Caco-2 (cell line): ENCODE results near the gene CRYBG1. TPM values are rescaled to one million over a fixed set of nuclear protein-coding genes. Genes with fewer than 3 reads are reported as not detected.

ENCODE experiments used
- BruUV-seq: library from RNA; stranded (reverse); fragments of 400-500 nt; replicated peaks from 2 replicates; lab custom pipeline; 2021; lab: Mats Ljungman, UMichigan
- CTCF ChIA-PET: fragments of 300-600 bp; sonication (Branson Sonifier 250); formaldehyde crosslinking; loops from one replicate; lab custom pipeline; 2022; ENCODE audit warnings: antibody characterized with exemption; lab: Charles Lee
- POLR2A ChIA-PET: fragments of 300-600 bp; sonication (Branson Sonifier 250); formaldehyde crosslinking; loops from one replicate; lab custom pipeline; 2022; ENCODE audit warnings: antibody characterized with exemption; lab: Charles Lee
- DNase-seq, 2 experiments: peaks; one replicate each; pipeline versions ENCODE4 v3.0.0 to v3.0.0-alpha.2; 2020 to 2022
- H3K27me3 ChIP-seq: replicated peaks from 2 replicates; pipeline ENCODE4 v1.6.0; 2011; ENCODE audit warnings: low read length; ENCODE audit not compliant: control insufficient read depth, insufficient read depth
- H3K36me3 ChIP-seq: 2 replicates; pipeline ENCODE4 v1.5.1; 2011; ENCODE audit warnings: low read length; ENCODE audit not compliant: control insufficient read depth, insufficient read depth
- H3K4me1 ChIP-seq: fragments of 250-450 bp; sonication (Bioruptor Pico); 2 replicates; pipeline ENCODE4 v1.5.1; 2020; ENCODE audit warnings: mild to moderate bottlenecking
- H3K4me3 ChIP-seq: 2 replicates; pipeline ENCODE4 v1.5.1; 2011; ENCODE audit warnings: low read depth, mild to moderate bottlenecking, control low read depth, low read length
- H3K9me3 ChIP-seq: fragments of 250-450 bp; sonication (Bioruptor Pico); 2 replicates; pipeline ENCODE4 v1.5.1; 2020; ENCODE audit warnings: mild to moderate bottlenecking, moderate library complexity
- H3K27ac Mint-ChIP-seq: one replicate; pipeline ENCODE4 v1.8.0; 2022; ENCODE audit warnings: mixed read lengths; ENCODE audit not compliant: unreplicated experiment
- H3K27me3 Mint-ChIP-seq: one replicate; pipeline ENCODE4 v1.8.0; 2022; ENCODE audit warnings: mixed read lengths; ENCODE audit not compliant: insufficient read depth, unreplicated experiment
- H3K36me3 Mint-ChIP-seq: one replicate; pipeline ENCODE4 v1.8.0; 2022; ENCODE audit warnings: mild to moderate bottlenecking, mixed read lengths; ENCODE audit not compliant: insufficient read depth, unreplicated experiment
- H3K4me1 Mint-ChIP-seq: one replicate; pipeline ENCODE4 v1.8.0; 2022; ENCODE audit warnings: low read depth, mixed read lengths; ENCODE audit not compliant: unreplicated experiment
- H3K4me3 Mint-ChIP-seq: one replicate; pipeline ENCODE4 v1.8.0; 2022; ENCODE audit warnings: mild to moderate bottlenecking, moderate library complexity, mixed read lengths; ENCODE audit not compliant: unreplicated experiment
- H3K9me3 Mint-ChIP-seq: one replicate; pipeline ENCODE4 v1.8.0; 2022; ENCODE audit warnings: mixed read lengths; ENCODE audit not compliant: unreplicated experiment
- CTCF ChIP-seq, 2 experiments: fragments of 200-600 bp in 1 of 2; IDR thresholded peaks; 1 replicate in 1 of 2; 2 replicates in 1 of 2; pipeline versions ENCODE4 v1.5.1 to v1.8.0; 2011 to 2022; ENCODE audit warnings: antibody characterized with exemption in 1 of 2, control low read depth in 1 of 2, inconsistent platforms in 1 of 2, low read depth in 1 of 2, low read length in 1 of 2, mild to moderate bottlenecking in 1 of 2, moderate library complexity in 1 of 2; ENCODE audit not compliant: insufficient read depth in 1 of 2, severe bottlenecking in 1 of 2, unreplicated experiment in 1 of 2
- intact Hi-C: fragments of 100-400 bp; cut with micrococcal nuclease; formaldehyde crosslinking; loops from one replicate; pipeline ENCODE4 v1.10.0; 2022; ENCODE audit not compliant: unreplicated experiment
- total RNA-seq: library from RNA; stranded (reverse); gene quantifications from 2 replicates; pipeline ENCODE4 v1.2.3, GENCODE V29; 2022

CRYBG1 gene
- total RNA-seq, 1 experiment from 2014 or later = 13.2 TPM

- Mint-ChIP-seq H3K27me3 (peaks cover 3% of the 10 kb centered on the region), H3K36me3 (no peaks in the 10 kb centered on the region), H3K4me3 (no peak overlapping the region), H3K4me1 (no peaks in the 10 kb centered on the region), H3K9me3 (no peaks in the 10 kb centered on the region), H3K27ac (no peak overlapping the region)
- DNase-seq = peak in 1 of 2 experiments; percentile 5
- no peaks in the 10 kb centered on the region; the same call in 1 of the 2 replicates for H3K27me3 ChIP-seq
- no peak for TF ChIP-seq CTCF (IDR thresholded peaks at IDR 0.05; ENCODE audit: insufficient read depth in 1 of 2, low read depth in 1 of 2, low read length in 1 of 2, severe bottlenecking in 1 of 2, unreplicated experiment in 1 of 2)
- H3K36me3 ChIP-seq = no peaks in the 10 kb centered on the region
- no peaks in the 10 kb centered on the region for H3K9me3 ChIP-seq
- intact Hi-C loops = no loop called here
- ChIA-PET CTCF (no interaction called here), POLR2A (no interaction called here)
- no TSS peak for BruUV-seq
- H3K4me1 ChIP-seq = no peaks in the 10 kb centered on the region
- no peak overlapping the region for H3K4me3 ChIP-seq
Observed at GRCh38 chr6:106381881-106382280, 21.4 kb downstream of the CRYBG1 start.

GRCh38 chr6:106383573-106383972, 23.1 kb downstream of the CRYBG1 start:
- Mint-ChIP-seq H3K27me3 (no peaks in the 10 kb centered on the region), H3K9me3 (no peaks in the 10 kb centered on the region), H3K27ac (no peak overlapping the region), H3K4me3 (no peak overlapping the region), H3K4me1 (no peaks in the 10 kb centered on the region), H3K36me3 (no peaks in the 10 kb centered on the region)
- CTCF ChIA-PET = no interaction called here
- Histone ChIP-seq H3K27me3 (no peaks in the 10 kb centered on the region; the same call in 1 of the 2 replicates), H3K36me3 (no peaks in the 10 kb centered on the region), H3K4me3 (no peak overlapping the region), H3K4me1 (no peaks in the 10 kb centered on the region), H3K9me3 (no peaks in the 10 kb centered on the region)
- POLR2A ChIA-PET = no interaction called here
- no TSS peak for BruUV-seq
- no peak for TF ChIP-seq CTCF (IDR thresholded peaks at IDR 0.05; ENCODE audit: insufficient read depth in 1 of 2, low read depth in 1 of 2, low read length in 1 of 2, severe bottlenecking in 1 of 2, unreplicated experiment in 1 of 2)
- intact Hi-C loops = no loop called here
- DNase-seq = no peak

- TF ChIP-seq CTCF (IDR thresholded peaks at IDR 0.05; ENCODE audit: insufficient read depth in 1 of 2, low read depth in 1 of 2, low read length in 1 of 2, severe bottlenecking in 1 of 2, unreplicated experiment in 1 of 2) = no peak
- H3K27ac Mint-ChIP-seq = no peak overlapping the region
- no peaks in the 10 kb centered on the region for H3K36me3 Mint-ChIP-seq
- H3K9me3 Mint-ChIP-seq = no peaks in the 10 kb centered on the region
- no peaks in the 10 kb centered on the region for H3K4me1 Mint-ChIP-seq
- intact Hi-C loops = no loop called here
- DNase-seq = no peak
- H3K27me3 ChIP-seq = no peaks in the 10 kb centered on the region; the same call in 1 of the 2 replicates
- H3K36me3 ChIP-seq = no peaks in the 10 kb centered on the region
- no peaks in the 10 kb centered on the region for H3K9me3 ChIP-seq
- no TSS peak for BruUV-seq
- no peaks in the 10 kb centered on the region for H3K4me1 ChIP-seq
- POLR2A ChIA-PET = no interaction called here
- no peak overlapping the region for H3K4me3 Mint-ChIP-seq
- CTCF ChIA-PET = no interaction called here
- H3K4me3 ChIP-seq = no peak overlapping the region
- H3K27me3 Mint-ChIP-seq = peaks cover 3% of the 10 kb centered on the region
Observed at GRCh38 chr6:106385530-106385929, 25.0 kb downstream of the CRYBG1 start.
